HepG2 (cell line): ENCODE results near the gene TECTA. TPM values are rescaled to one million over a fixed set of nuclear protein-coding genes. Genes with fewer than 3 reads are reported as not detected.

Experiments used
- ATAC-seq: fragments of 200-7000 bp; cut with Tn5 transposase; 3 replicates; pipeline ENCODE4 v1.9.1; 2020; ENCODE audit warnings: mild to moderate bottlenecking, moderate library complexity
- BruUV-seq: library from RNA; stranded (reverse); fragments of 400-500 nt; replicated peaks from 2 replicates; lab custom pipeline; 2021; lab: Mats Ljungman, UMichigan
- CTCF ChIA-PET: fragments of 300-600 bp; formaldehyde crosslinking; extraction: SDS; loops from one replicate; lab custom pipeline; 2021; ENCODE audit warnings: low total read pairs, inconsistent platforms, low intra/inter-chr PET ratio; lab: Yijun Ruan, JAX
- POLR2A ChIA-PET: fragments of 350-600 bp; sonication (Branson Sonifier 250); formaldehyde crosslinking; loops from one replicate; lab custom pipeline; 2020; ENCODE audit warnings: antibody characterized with exemption, inconsistent platforms; lab: Yijun Ruan, JAX
- DNase-seq: peaks from one replicate; pipeline ENCODE4 v3.0.0-alpha.2; 2015; ENCODE audit warnings: low spot score
- FAIRE-seq: peaks from 3 replicates; lab custom pipeline; 2011; peaks lifted over from hg19 to GRCh38; lab: Jason Lieb, UNC
- H2AFZ ChIP-seq: one replicate; pipeline ENCODE4 v1.6.1; 2011; ENCODE audit warnings: low read length, inconsistent platforms
- H3K27ac ChIP-seq: fragments of 300-600 bp; 3 replicates; pipeline ENCODE4 v1.8.0; 2011; ENCODE audit warnings: mixed run types, mild to moderate bottlenecking, mixed read lengths, low read length, inconsistent platforms; ENCODE audit not compliant: insufficient read depth; ENCODE audit errors: extremely low read length
- H3K27me3 ChIP-seq, 2 experiments: fragments of 200-600 bp in 1 of 2; 2 replicates in 1 of 2; 3 replicates in 1 of 2; pipeline versions ENCODE4 v1.6.0 to v1.8.0; 2011; ENCODE audit warnings: low read length in 2 of 2, mild to moderate bottlenecking in 2 of 2, moderate library complexity in 2 of 2, inconsistent platforms in 1 of 2; ENCODE audit not compliant: insufficient read depth in 2 of 2, control insufficient read depth in 1 of 2
- H3K36me3 ChIP-seq, 2 experiments: fragments of 200-600 bp in 1 of 2; replicated peaks in 1 of 2; 2 replicates in 1 of 2; 3 replicates in 1 of 2; pipeline versions ENCODE4 v1.5.1 to v1.8.0; 2011; ENCODE audit warnings: low read length in 2 of 2, inconsistent platforms in 1 of 2; ENCODE audit not compliant: insufficient read depth in 2 of 2, control insufficient read depth in 1 of 2
- H3K4me1 ChIP-seq: 2 replicates; pipeline ENCODE4 v1.5.1; 2012; ENCODE audit warnings: low read length, inconsistent platforms; ENCODE audit not compliant: insufficient read depth
- H3K4me2 ChIP-seq: 2 replicates; pipeline ENCODE4 v1.6.0; 2011; ENCODE audit warnings: low read depth, low read length, inconsistent platforms
- H3K4me3 ChIP-seq, 3 experiments: fragments of 200-600 bp in 1 of 3; sonication (generic), shearing (Covaris generic) in 1 of 3; replicated peaks in 1 of 3; 2 replicates each; pipeline ENCODE4 v1.5.1; 2011 to 2016; ENCODE audit warnings: low read length in 3 of 3, inconsistent platforms in 2 of 3, low read depth in 2 of 3, mild to moderate bottlenecking in 2 of 3, control low read depth in 1 of 3, mixed read lengths in 1 of 3; ENCODE audit not compliant: insufficient read depth in 1 of 3
- H3K79me2 ChIP-seq: one replicate; pipeline ENCODE4 v1.6.1; 2011; ENCODE audit warnings: low read length, inconsistent platforms; ENCODE audit not compliant: insufficient read depth
- H3K9ac ChIP-seq: 2 replicates; pipeline ENCODE4 v1.6.0; 2011; ENCODE audit warnings: mild to moderate bottlenecking, low read depth, low read length, inconsistent platforms; ENCODE audit not compliant: insufficient read depth
- H3K9me3 ChIP-seq: 2 replicates; pipeline ENCODE4 v1.5.1; 2012; ENCODE audit warnings: mild to moderate bottlenecking, low read length
- H4K20me1 ChIP-seq: 2 replicates; pipeline ENCODE4 v1.6.0; 2011; ENCODE audit warnings: inconsistent platforms, mild to moderate bottlenecking, low read length, moderate library complexity; ENCODE audit not compliant: insufficient read depth
- ARNT2 ChIP-seq: sonication (generic); formaldehyde crosslinking; IDR thresholded peaks from 2 replicates; pipeline ENCODE4 v1.8.0; 2022; ENCODE audit warnings: mild to moderate bottlenecking, low read depth, missing genetic modification reagents, moderate library complexity
- CHD4 ChIP-seq: fragments of 200-600 bp; sonication (generic); IDR thresholded peaks from 2 replicates; pipeline ENCODE4 v1.7.0; 2017; ENCODE audit warnings: mild to moderate bottlenecking, low read length, borderline replicate concordance
- HNRNPK ChIP-seq: fragments of 200-400 bp; formaldehyde crosslinking; IDR thresholded peaks from 2 replicates; pipeline ENCODE4 v1.6.1; 2018; ENCODE audit warnings: low read length, low read depth, moderate library complexity, mild to moderate bottlenecking; ENCODE audit not compliant: poor library complexity, severe bottlenecking
- IRF2 ChIP-seq: IDR thresholded peaks from 2 replicates; pipeline ENCODE4 v1.6.1; 2018; ENCODE audit warnings: missing genetic modification reagents, missing compliant biosample characterization
- NR1H2 ChIP-seq: sonication (generic); formaldehyde crosslinking; IDR thresholded peaks from 2 replicates; pipeline ENCODE4 v1.8.1; 2022; ENCODE audit warnings: low read depth, missing genetic modification reagents, borderline replicate concordance
- RARA ChIP-seq: IDR thresholded peaks from 2 replicates; pipeline ENCODE4 v1.6.1; 2016; ENCODE audit warnings: missing genetic modification reagents, missing compliant biosample characterization
- SP140L ChIP-seq: sonication (generic); formaldehyde crosslinking; IDR thresholded peaks from 2 replicates; pipeline ENCODE4 v1.4.0; 2020; ENCODE audit warnings: missing genetic modification reagents, borderline replicate concordance
- YY1 ChIP-seq: IDR thresholded peaks from 2 replicates; pipeline ENCODE4 v1.6.1; 2011; ENCODE audit warnings: low read length, low read depth, moderate library complexity, mild to moderate bottlenecking; ENCODE audit not compliant: insufficient read depth, insufficient replicate concordance
- ZBTB42 ChIP-seq: sonication (generic); formaldehyde crosslinking; IDR thresholded peaks from 2 replicates; pipeline ENCODE4 v1.5.0; 2020; ENCODE audit warnings: mild to moderate bottlenecking, missing genetic modification reagents
- ZFP36L1 ChIP-seq: sonication (generic); formaldehyde crosslinking; IDR thresholded peaks from 2 replicates; pipeline ENCODE4 v1.8.0; 2022; ENCODE audit warnings: mild to moderate bottlenecking, missing genetic modification reagents, moderate library complexity
- ZNF576 ChIP-seq: sonication (generic); formaldehyde crosslinking; IDR thresholded peaks from 2 replicates; pipeline ENCODE4 v1.4.0; 2020; ENCODE audit warnings: mild to moderate bottlenecking, missing genetic modification reagents
- ZNF616 ChIP-seq: sonication (generic); formaldehyde crosslinking; IDR thresholded peaks from 2 replicates; pipeline ENCODE4 v1.5.0; 2020; ENCODE audit warnings: low read depth, mild to moderate bottlenecking, missing genetic modification reagents
- ZNF768 ChIP-seq: sonication (generic); formaldehyde crosslinking; IDR thresholded peaks from 2 replicates; pipeline ENCODE4 v1.4.0; 2020; ENCODE audit warnings: missing genetic modification reagents
- ZNF776 ChIP-seq: sonication (generic); formaldehyde crosslinking; IDR thresholded peaks from 2 replicates; pipeline ENCODE4 v1.4.0; 2020; ENCODE audit warnings: mild to moderate bottlenecking, missing genetic modification reagents
- ZNF790 ChIP-seq: sonication (generic); formaldehyde crosslinking; IDR thresholded peaks from 2 replicates; pipeline ENCODE4 v1.8.0; 2022; ENCODE audit warnings: missing genetic modification reagents, mild to moderate bottlenecking, borderline replicate concordance
- WGBS: methylation state at CpG from one replicate; pipeline ENCODE4 v1.1.6; 2017; ENCODE audit warnings: low lambda C conversion rate; 5-methylcytosine and 5-hydroxymethylcytosine counted together
- in situ Hi-C: cut with HindIII; loops from 2 replicates; pipeline ENCODE4 v1.10.0; 2017; ENCODE audit warnings: low pct_unique_long_range_greater_than_20kb; ENCODE audit not compliant: extremely low pct_ligation_motif_present
- intact Hi-C: fragments of 100-400 bp; cut with micrococcal nuclease; formaldehyde crosslinking; loops from one replicate; pipeline ENCODE4 v1.10.0; 2022; ENCODE audit not compliant: unreplicated experiment
- polyA plus RNA-seq, 8 experiments: library from polyadenylated mRNA; depleted of rRNA in 3 of 8; stranded (reverse) in 7 of 8; unstranded in 1 of 8; fragments of >200 nt; fragmentation: Illumina TruSeq in 4 of 8; extraction: Trizol in 4 of 8; gene quantifications; 2 replicates each; pipeline versions ENCODE4 v1.2.1 to v1.2.3, GENCODE V29; 2011 to 2016; ENCODE audit warnings: low read depth in 4 of 8, missing spikeins in 1 of 8, mixed read lengths in 1 of 8; ENCODE audit not compliant: insufficient read depth in 1 of 8
- total RNA-seq, 5 experiments: library from RNA; depleted of rRNA; stranded (reverse); fragments of >200 nt; fragmentation: Illumina TruSeq; extraction: Trizol; gene quantifications; 2 replicates each; pipeline ENCODE4 v1.2.3, GENCODE V29; 2016; ENCODE audit warnings: low read depth in 1 of 5
- TF ChIP-seq, protein P1 (sequence below): conservative IDR thresholded peaks from 2 replicates; pipeline ENCODE4 v1.6.1; 2018; ENCODE audit warnings: missing genetic modification reagents
- TF ChIP-seq, protein P2 (sequence below): sonication (generic); formaldehyde crosslinking; IDR thresholded peaks from 2 replicates; pipeline ENCODE4 v1.4.0; 2020; ENCODE audit warnings: mild to moderate bottlenecking, missing genetic modification reagents

The TECTA gene
- total and polyA plus RNA-seq, 2 of the 13 experiments (the other 11 are each of a cell fraction or from before 2014, with no cell fraction given) = 0.04 to 0.17 TPM

DNA sequence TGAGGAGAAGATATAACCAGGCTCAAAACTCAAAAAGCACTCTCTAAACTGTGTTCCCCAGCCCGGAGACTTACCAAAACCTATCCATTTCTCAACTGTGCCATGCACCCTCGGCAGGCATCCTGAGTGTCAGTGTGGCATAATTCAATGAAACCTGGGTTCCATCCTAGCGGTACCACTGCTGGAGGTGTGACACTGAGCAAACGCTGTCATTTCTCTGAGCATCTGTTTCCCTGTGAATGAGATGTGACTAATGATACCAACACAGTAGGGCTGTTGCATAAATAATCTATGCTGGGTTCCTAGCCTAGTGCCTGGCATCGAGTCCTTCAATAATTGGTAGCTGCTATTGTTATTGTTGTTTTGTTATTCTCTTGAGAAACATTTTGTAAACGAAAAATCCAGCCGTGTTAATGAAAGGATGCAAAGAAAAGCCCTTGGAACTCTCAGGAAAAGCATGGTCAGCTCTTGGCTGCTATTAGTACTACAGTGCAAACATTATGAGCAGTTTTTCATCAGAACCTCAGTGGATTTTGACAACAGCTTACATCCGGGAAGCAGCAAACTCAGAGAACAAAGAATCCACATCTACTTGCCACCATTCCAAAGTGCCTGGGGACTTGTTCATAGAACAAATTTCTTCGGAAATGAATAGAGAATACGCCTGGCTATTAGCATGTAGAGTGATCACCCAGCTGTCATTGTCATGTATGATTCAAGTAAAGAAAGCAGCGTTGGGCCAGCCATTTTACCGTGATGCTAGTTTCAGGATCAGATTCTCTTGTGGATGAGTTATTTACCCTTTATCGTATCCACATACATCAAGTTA, 53.7 kb downstream of the TECTA start:
- Histone ChIP-seq H3K36me3 (no peaks in the 10 kb centered on the region), H3K4me1 (no peaks in the 10 kb centered on the region), H4K20me1 (no peaks in the 10 kb centered on the region), H3K9ac (no peak overlapping the region), H3K27ac (no peak overlapping the region), H3K4me2 (no peak overlapping the region), H3K27me3 (no peaks in the 10 kb centered on the region), H3K4me3 (no peak overlapping the region), H3K9me3 (no peaks in the 10 kb centered on the region), H3K79me2 (no peaks in the 10 kb centered on the region), H2AFZ (no peak overlapping the region)
- ChIA-PET POLR2A (no interaction called here), CTCF (no interaction called here)
- no peak for DNase-seq
- TF ChIP-seq ZNF768 (CRISPR knock-in tag) (no peak), IRF2 (CRISPR knock-in tag) (no peak), ZNF616 (CRISPR knock-in tag) (no peak), ZBTB42 (CRISPR knock-in tag) (no peak), RARA (no peak), ARNT2 (CRISPR knock-in tag) (no peak), HNRNPK (no peak), NR1H2 (CRISPR knock-in tag) (no peak), CHD4 (no peak), SP140L (CRISPR knock-in tag) (no peak), ZNF576 (no peak), ZNF776 (no peak), ZFP36L1 (CRISPR knock-in tag) (no peak), YY1 (no peak), ZNF790 (no peak)
- TF ChIP-seq, protein P1, sequence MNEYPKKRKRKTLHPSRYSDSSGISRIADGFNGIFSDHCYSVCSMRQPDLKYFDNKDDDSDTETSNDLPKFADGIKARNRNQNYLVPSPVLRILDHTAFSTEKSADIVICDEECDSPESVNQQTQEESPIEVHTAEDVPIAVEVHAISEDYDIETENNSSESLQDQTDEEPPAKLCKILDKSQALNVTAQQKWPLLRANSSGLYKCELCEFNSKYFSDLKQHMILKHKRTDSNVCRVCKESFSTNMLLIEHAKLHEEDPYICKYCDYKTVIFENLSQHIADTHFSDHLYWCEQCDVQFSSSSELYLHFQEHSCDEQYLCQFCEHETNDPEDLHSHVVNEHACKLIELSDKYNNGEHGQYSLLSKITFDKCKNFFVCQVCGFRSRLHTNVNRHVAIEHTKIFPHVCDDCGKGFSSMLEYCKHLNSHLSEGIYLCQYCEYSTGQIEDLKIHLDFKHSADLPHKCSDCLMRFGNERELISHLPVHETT (CRISPR knock-in tag) = no peak
- TF ChIP-seq, protein P2, sequence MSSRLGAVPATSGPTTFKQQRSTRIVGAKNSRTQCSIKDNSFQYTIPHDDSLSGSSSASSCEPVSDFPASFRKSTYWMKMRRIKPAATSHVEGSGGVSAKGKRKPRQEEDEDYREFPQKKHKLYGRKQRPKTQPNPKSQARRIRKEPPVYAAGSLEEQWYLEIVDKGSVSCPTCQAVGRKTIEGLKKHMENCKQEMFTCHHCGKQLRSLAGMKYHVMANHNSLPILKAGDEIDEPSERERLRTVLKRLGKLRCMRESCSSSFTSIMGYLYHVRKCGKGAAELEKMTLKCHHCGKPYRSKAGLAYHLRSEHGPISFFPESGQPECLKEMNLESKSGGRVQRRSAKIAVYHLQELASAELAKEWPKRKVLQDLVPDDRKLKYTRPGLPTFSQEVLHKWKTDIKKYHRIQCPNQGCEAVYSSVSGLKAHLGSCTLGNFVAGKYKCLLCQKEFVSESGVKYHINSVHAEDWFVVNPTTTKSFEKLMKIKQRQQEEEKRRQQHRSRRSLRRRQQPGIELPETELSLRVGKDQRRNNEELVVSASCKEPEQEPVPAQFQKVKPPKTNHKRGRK (CRISPR knock-in tag) = no peak
- in situ Hi-C loops (no loop called here), intact Hi-C loops (no loop called here)
- FAIRE-seq = no peak
- 36% methylated on average over 12 of the region's 13 CpGs for WGBS
- no TSS peak for BruUV-seq
- ATAC-seq = no peak
